Astrocyte (in vitro differentiated cells and primary cell): ENCODE results near the gene N4BP3. TPM values are rescaled to one million over a fixed set of nuclear protein-coding genes. Genes with fewer than 3 reads are reported as not detected.
A peak's percentile ranks its signal among the peaks of the same experiment; 100 is the strongest.

Experiments used
- DNase-seq: peaks from one replicate; pipeline ENCODE4 v3.0.0-alpha.2; 2010; ENCODE audit warnings: low read depth
- FAIRE-seq: peaks from 2 replicates; lab custom pipeline; 2011; peaks lifted over from hg19 to GRCh38; lab: Jason Lieb, UNC
- H2AFZ ChIP-seq: 2 replicates; pipeline ENCODE4 v1.6.0; 2012; ENCODE audit warnings: low read depth, low read length, inconsistent platforms
- H3K27ac ChIP-seq: 2 replicates; pipeline ENCODE4 v1.5.1; 2011; ENCODE audit warnings: low read depth, low read length, inconsistent platforms
- H3K27me3 ChIP-seq: 2 replicates; pipeline ENCODE4 v1.6.0; 2011; ENCODE audit warnings: low read length, inconsistent platforms; ENCODE audit not compliant: insufficient read depth
- H3K36me3 ChIP-seq: 2 replicates; pipeline ENCODE4 v1.5.1; 2011; ENCODE audit warnings: low read length, inconsistent platforms; ENCODE audit not compliant: insufficient read depth
- H3K4me1 ChIP-seq: 2 replicates; pipeline ENCODE4 v1.5.1; 2011; ENCODE audit warnings: low read length, inconsistent platforms; ENCODE audit not compliant: insufficient read depth
- H3K4me2 ChIP-seq: 2 replicates; pipeline ENCODE4 v1.6.0; 2012; ENCODE audit warnings: low read length, inconsistent platforms
- H3K4me3 ChIP-seq: 2 replicates; pipeline ENCODE4 v1.5.1; 2011; ENCODE audit warnings: low read depth, mild to moderate bottlenecking, low read length, inconsistent platforms; ENCODE audit not compliant: insufficient read depth
- H3K79me2 ChIP-seq: 2 replicates; pipeline ENCODE4 v1.6.0; 2012; ENCODE audit warnings: mild to moderate bottlenecking, low read length, inconsistent platforms; ENCODE audit not compliant: insufficient read depth
- H3K9ac ChIP-seq: 2 replicates; pipeline ENCODE4 v1.6.0; 2012; ENCODE audit warnings: mild to moderate bottlenecking, low read length, inconsistent platforms
- H3K9me3 ChIP-seq: 2 replicates; pipeline ENCODE4 v1.5.1; 2012; ENCODE audit warnings: low read depth, mild to moderate bottlenecking, low read length, inconsistent platforms; ENCODE audit not compliant: insufficient read depth
- H4K20me1 ChIP-seq: 2 replicates; pipeline ENCODE4 v1.6.0; 2012; ENCODE audit warnings: low read length, inconsistent platforms; ENCODE audit not compliant: insufficient read depth
- H3K27ac Mint-ChIP-seq: one replicate; pipeline ENCODE4 v1.8.0; 2021; ENCODE audit warnings: mild to moderate bottlenecking, mixed read lengths; ENCODE audit not compliant: unreplicated experiment
- H3K27me3 Mint-ChIP-seq: one replicate; pipeline ENCODE4 v1.8.0; 2021; ENCODE audit warnings: low read depth, mixed read lengths; ENCODE audit not compliant: unreplicated experiment
- H3K36me3 Mint-ChIP-seq: one replicate; pipeline ENCODE4 v1.8.0; 2021; ENCODE audit warnings: low read depth, mixed read lengths; ENCODE audit not compliant: unreplicated experiment
- H3K4me1 Mint-ChIP-seq: one replicate; pipeline ENCODE4 v1.8.0; 2021; ENCODE audit warnings: low read depth, mixed read lengths; ENCODE audit not compliant: unreplicated experiment
- H3K4me3 Mint-ChIP-seq: one replicate; pipeline ENCODE4 v1.8.0; 2021; ENCODE audit warnings: mild to moderate bottlenecking, moderate library complexity, mixed read lengths; ENCODE audit not compliant: unreplicated experiment
- H3K9me3 Mint-ChIP-seq: one replicate; pipeline ENCODE4 v1.8.0; 2021; ENCODE audit warnings: mild to moderate bottlenecking, mixed read lengths; ENCODE audit not compliant: unreplicated experiment
- CTCF ChIP-seq: IDR thresholded peaks from 2 replicates; pipeline ENCODE4 v1.5.1; 2011; ENCODE audit warnings: low read depth, mild to moderate bottlenecking, inconsistent platforms, low read length, moderate library complexity; ENCODE audit not compliant: insufficient read depth
- EZH2 ChIP-seq: IDR thresholded peaks from 2 replicates; pipeline ENCODE4 v1.6.1; 2012; ENCODE audit warnings: mild to moderate bottlenecking, low read length, inconsistent platforms; ENCODE audit not compliant: insufficient read depth
- total RNA-seq: library from RNA; stranded (reverse); gene quantifications from 2 replicates; pipeline ENCODE4 v1.2.1, GENCODE V29; 2021

Gene N4BP3
- total RNA-seq, 1 donor from 2014 or later = 1.3 TPM

GRCh38 chr5:178150977-178151734 lies 37.8 kb downstream of the N4BP3 start:
- Mint-ChIP-seq H3K36me3 (peaks cover 14% of the 10 kb centered on the region), H3K4me3 (peak overlapping the region; percentile 24), H3K27me3 (no peaks in the 10 kb centered on the region), H3K9me3 (no peaks in the 10 kb centered on the region), H3K27ac (peak overlapping the region; percentile 77), H3K4me1 (peaks cover 10% of the 10 kb centered on the region)
- Histone ChIP-seq H3K36me3 (peaks cover 38% of the 10 kb centered on the region), H3K27me3 (no peaks in the 10 kb centered on the region), H3K4me1 (peaks cover 9% of the 10 kb centered on the region), H3K9ac (peak overlapping the region; percentile 12), H3K27ac (no peak overlapping the region), H2AFZ (no peak overlapping the region), H3K4me2 (no peak overlapping the region), H4K20me1 (peaks cover 27% of the 10 kb centered on the region), H3K9me3 (no peaks in the 10 kb centered on the region), H3K4me3 (no peak overlapping the region), H3K79me2 (peaks cover 25% of the 10 kb centered on the region)
- FAIRE-seq = no peak
- TF ChIP-seq CTCF (no peak), EZH2 (no peak)
- DNase-seq = no peak

GRCh38 chr5:178152491-178153444 lies 39.4 kb downstream of the N4BP3 start:
- TF ChIP-seq CTCF = no peak
- TF ChIP-seq EZH2 = no peak
- Histone ChIP-seq H3K36me3 (peaks cover 30% of the 10 kb centered on the region), H3K4me2 (peak overlapping the region; percentile 94), H3K27ac (peak overlapping the region; percentile 53), H3K4me1 (peaks cover 9% of the 10 kb centered on the region), H3K79me2 (peaks cover 25% of the 10 kb centered on the region), H2AFZ (peak overlapping the region; percentile 75), H3K9ac (peak overlapping the region; percentile 94), H4K20me1 (peaks cover 13% of the 10 kb centered on the region), H3K4me3 (peak overlapping the region; percentile 92), H3K27me3 (no peaks in the 10 kb centered on the region), H3K9me3 (no peaks in the 10 kb centered on the region)
- FAIRE-seq (no peak), DNase-seq (no peak)
- peaks cover 7% of the 10 kb centered on the region for H3K4me1 Mint-ChIP-seq
- H3K36me3 Mint-ChIP-seq = peaks cover 12% of the 10 kb centered on the region
- no peaks in the 10 kb centered on the region for H3K27me3 Mint-ChIP-seq
- peak overlapping the region; percentile 69 for H3K27ac Mint-ChIP-seq
- H3K4me3 Mint-ChIP-seq = peak overlapping the region; percentile 94
- no peaks in the 10 kb centered on the region for H3K9me3 Mint-ChIP-seq
